HG03039 (cell line): Measurements from ENCODE around the gene SRI.

Experiments used
- ATAC-seq: cut with Tn5 transposase; IDR thresholded peaks from one replicate; pipeline ENCODE4 v1.9.1; 2021; ENCODE audit warnings: mild to moderate bottlenecking, moderate library complexity; ENCODE audit not compliant: unreplicated experiment

Gene SRI

GRCh38 chr7:88226201-88226600, 6.4 kb upstream of the SRI start:
- ATAC-seq, result no peak

- ATAC-seq, result no peak
Observed at GRCh38 chr7:88224601-88225275, 4.9 kb upstream of the SRI start.

- ATAC-seq, result no peak
Observed at GRCh38 chr7:88223265-88223664, 3.4 kb upstream of the SRI start.

- peak; percentile 15 for ATAC-seq
Observed at GRCh38 chr7:88218836-88219605, 817 bp downstream of the SRI start.

GRCh38 chr7:88218429-88218745, 1.5 kb downstream of the SRI start:
- no peak for ATAC-seq

- ATAC-seq, result peak; percentile 68
Observed at GRCh38 chr7:88217675-88218428, 2.0 kb downstream of the SRI start.

GRCh38 chr7:88216276-88216675, 3.6 kb downstream of the SRI start:
- no peak for ATAC-seq

GRCh38 chr7:88215295-88215694, 4.5 kb downstream of the SRI start:
- no peak for ATAC-seq

GRCh38 chr7:88214456-88214855, 5.4 kb downstream of the SRI start:
- ATAC-seq, result no peak

GRCh38 chr7:88212918-88213317, 6.9 kb downstream of the SRI start:
- ATAC-seq, result no peak

GRCh38 chr7:88208521-88208920, 11.3 kb downstream of the SRI start:
- no peak for ATAC-seq

- ATAC-seq, result no peak
Observed at GRCh38 chr7:88206254-88206653, 13.6 kb downstream of the SRI start.

GRCh38 chr7:88205179-88205578, 14.7 kb downstream of the SRI start:
- no peak for ATAC-seq

- no peak for ATAC-seq
Observed at GRCh38 chr7:88204525-88205110, 15.2 kb downstream of the SRI start.

GRCh38 chr7:88203401-88203800, 16.4 kb downstream of the SRI start:
- no peak for ATAC-seq

- ATAC-seq, result no peak
Observed at GRCh38 chr7:88202799-88203198, 17.0 kb downstream of the SRI start.

GRCh38 chr7:88202278-88202677, 17.6 kb downstream of the SRI start:
- no peak for ATAC-seq

GRCh38 chr7:88201305-88201704, 18.5 kb downstream of the SRI start:
- no peak for ATAC-seq

GRCh38 chr7:88200789-88201188, 19.0 kb downstream of the SRI start:
- no peak for ATAC-seq

- no peak for ATAC-seq
Observed at GRCh38 chr7:88200261-88200660, 19.6 kb downstream of the SRI start.

GRCh38 chr7:88191911-88192310, 27.9 kb downstream of the SRI start:
- no peak for ATAC-seq

GRCh38 chr7:88185650-88186049, 34.2 kb downstream of the SRI start:
- ATAC-seq, result no peak
